Dendritic cell treated with granulocyte-macrophage colony-stimulating factor and Interleukin-4, amounts not matched to agents 40 ng/mL and 50 ng/mL, for 4 days (primary cell): ENCODE measurements around the gene LATS2.
"Not testable (repeated sequence)": the region's sequence is repeated elsewhere in the genome, so short reads cannot be mapped to it uniquely, and the experiment has no call there.

Experiments
- H3K27ac Mint-ChIP-seq: one replicate; pipeline ENCODE4 v1.8.0; 2022; ENCODE audit warnings: mild to moderate bottlenecking, mixed read lengths
- H3K27me3 Mint-ChIP-seq: one replicate; pipeline ENCODE4 v1.8.0; 2022; ENCODE audit warnings: mild to moderate bottlenecking, mixed read lengths
- H3K36me3 Mint-ChIP-seq: one replicate; pipeline ENCODE4 v1.8.0; 2022; ENCODE audit warnings: low read depth, mixed read lengths
- H3K4me1 Mint-ChIP-seq: one replicate; pipeline ENCODE4 v1.8.0; 2022; ENCODE audit warnings: low read depth, mixed read lengths
- H3K4me3 Mint-ChIP-seq: one replicate; pipeline ENCODE4 v1.8.0; 2022; ENCODE audit warnings: mild to moderate bottlenecking, moderate library complexity, mixed read lengths
- H3K9me3 Mint-ChIP-seq: one replicate; pipeline ENCODE4 v1.8.0; 2022; ENCODE audit warnings: mixed read lengths
- intact Hi-C: fragments of 100-400 bp; cut with micrococcal nuclease; formaldehyde crosslinking; loops from one replicate; pipeline ENCODE4 v1.15.0; 2022

LATS2 gene

GRCh38 chr13:20980899-20981298 is 80.5 kb downstream of the LATS2 start:
- Mint-ChIP-seq H3K36me3 (peaks cover 96% of the 10 kb centered on the region), H3K4me3 (no peak overlapping the region), H3K9me3 (no peaks in the 10 kb centered on the region), H3K4me1 (peaks cover 6% of the 10 kb centered on the region), H3K27ac (no peak overlapping the region), H3K27me3 (no peaks in the 10 kb centered on the region)
- intact Hi-C loops, result no loop called here

- Mint-ChIP-seq H3K9me3 (no peaks in the 10 kb centered on the region), H3K4me3 (no peak overlapping the region), H3K4me1 (peaks cover 6% of the 10 kb centered on the region), H3K27ac (no peak overlapping the region), H3K36me3 (peaks cover 97% of the 10 kb centered on the region), H3K27me3 (no peaks in the 10 kb centered on the region)
- intact Hi-C loops, result no loop called here
Measured at GRCh38 chr13:20980430-20980829, 81.0 kb downstream of the LATS2 start.

GRCh38 chr13:20977394-20977793 is 84.0 kb downstream of the LATS2 start:
- H3K9me3 Mint-ChIP-seq, result no peaks in the 10 kb centered on the region
- no peak overlapping the region for H3K4me3 Mint-ChIP-seq
- no peak overlapping the region for H3K27ac Mint-ChIP-seq
- peaks cover 96% of the 10 kb centered on the region for H3K36me3 Mint-ChIP-seq
- H3K27me3 Mint-ChIP-seq, result no peaks in the 10 kb centered on the region
- H3K4me1 Mint-ChIP-seq, result no peaks in the 10 kb centered on the region
- intact Hi-C loops, result no loop called here

GRCh38 chr13:20974981-20975585 is 86.3 kb downstream of the LATS2 start:
- intact Hi-C loops, result no loop called here
- no peaks in the 10 kb centered on the region for H3K4me1 Mint-ChIP-seq
- H3K27me3 Mint-ChIP-seq, result no peaks in the 10 kb centered on the region
- peaks cover 76% of the 10 kb centered on the region for H3K36me3 Mint-ChIP-seq
- no peak overlapping the region for H3K4me3 Mint-ChIP-seq
- no peak overlapping the region for H3K27ac Mint-ChIP-seq
- no peaks in the 10 kb centered on the region for H3K9me3 Mint-ChIP-seq

GRCh38 chr13:20973886-20974425 is 87.4 kb downstream of the LATS2 start:
- Mint-ChIP-seq H3K27me3 (no peaks in the 10 kb centered on the region), H3K4me3 (no peak overlapping the region), H3K36me3 (peaks cover 64% of the 10 kb centered on the region), H3K4me1 (no peaks in the 10 kb centered on the region), H3K27ac (no peak overlapping the region), H3K9me3 (no peaks in the 10 kb centered on the region)
- intact Hi-C loops, result no loop called here

GRCh38 chr13:20972731-20973130 is 88.7 kb downstream of the LATS2 start:
- peaks cover 55% of the 10 kb centered on the region for H3K36me3 Mint-ChIP-seq
- H3K9me3 Mint-ChIP-seq, result no peaks in the 10 kb centered on the region
- H3K4me1 Mint-ChIP-seq, result no peaks in the 10 kb centered on the region
- H3K4me3 Mint-ChIP-seq, result no peak overlapping the region
- no peak overlapping the region for H3K27ac Mint-ChIP-seq
- no peaks in the 10 kb centered on the region for H3K27me3 Mint-ChIP-seq
- intact Hi-C loops, result no loop called here

- Mint-ChIP-seq H3K27ac (no peak overlapping the region), H3K27me3 (no peaks in the 10 kb centered on the region), H3K4me1 (no peaks in the 10 kb centered on the region), H3K4me3 (no peak overlapping the region), H3K36me3 (peaks cover 19% of the 10 kb centered on the region), H3K9me3 (no peaks in the 10 kb centered on the region)
- intact Hi-C loops, result no loop called here
Measured at GRCh38 chr13:20969182-20969581, 92.2 kb downstream of the LATS2 start.

- no peaks in the 10 kb centered on the region for H3K9me3 Mint-ChIP-seq
- H3K4me3 Mint-ChIP-seq, result no peak overlapping the region
- no peaks in the 10 kb centered on the region for H3K27me3 Mint-ChIP-seq
- no peak overlapping the region for H3K27ac Mint-ChIP-seq
- H3K36me3 Mint-ChIP-seq, result peaks cover 15% of the 10 kb centered on the region
- intact Hi-C loops, result no loop called here
- H3K4me1 Mint-ChIP-seq, result no peaks in the 10 kb centered on the region
Measured at GRCh38 chr13:20968745-20969144, 92.6 kb downstream of the LATS2 start.

GRCh38 chr13:20967340-20967739 is 94.0 kb downstream of the LATS2 start:
- H3K4me1 Mint-ChIP-seq, result no peaks in the 10 kb centered on the region
- intact Hi-C loops, result no loop called here
- no peak overlapping the region for H3K4me3 Mint-ChIP-seq
- no peak overlapping the region for H3K27ac Mint-ChIP-seq
- H3K27me3 Mint-ChIP-seq, result no peaks in the 10 kb centered on the region
- H3K9me3 Mint-ChIP-seq, result no peaks in the 10 kb centered on the region
- H3K36me3 Mint-ChIP-seq, result peaks cover 2% of the 10 kb centered on the region

GRCh38 chr13:20964904-20965303 is 96.5 kb downstream of the LATS2 start:
- H3K27ac Mint-ChIP-seq, result no peak overlapping the region
- peaks cover 10% of the 10 kb centered on the region for H3K27me3 Mint-ChIP-seq
- H3K4me1 Mint-ChIP-seq, result peaks cover 7% of the 10 kb centered on the region
- intact Hi-C loops, result no loop called here
- no peaks in the 10 kb centered on the region for H3K36me3 Mint-ChIP-seq
- H3K4me3 Mint-ChIP-seq, result no peak overlapping the region
- no peaks in the 10 kb centered on the region for H3K9me3 Mint-ChIP-seq

GRCh38 chr13:20961663-20962062 is 99.7 kb downstream of the LATS2 start:
- H3K4me1 Mint-ChIP-seq, H3K27me3 Mint-ChIP-seq, H3K9me3 Mint-ChIP-seq, H3K4me3 Mint-ChIP-seq, intact Hi-C loops, H3K27ac Mint-ChIP-seq, H3K36me3 Mint-ChIP-seq: not testable (repeated sequence)

- no peaks in the 10 kb centered on the region for H3K36me3 Mint-ChIP-seq
- H3K9me3 Mint-ChIP-seq, result no peaks in the 10 kb centered on the region
- H3K27ac Mint-ChIP-seq, result no peak overlapping the region
- H3K27me3 Mint-ChIP-seq, result peaks cover 10% of the 10 kb centered on the region
- peaks cover 7% of the 10 kb centered on the region for H3K4me1 Mint-ChIP-seq
- intact Hi-C loops, result no loop called here
- H3K4me3 Mint-ChIP-seq, result no peak overlapping the region
Measured at GRCh38 chr13:20960663-20961309, 100.6 kb downstream of the LATS2 start.

- H3K27me3 Mint-ChIP-seq, intact Hi-C loops, H3K36me3 Mint-ChIP-seq, H3K9me3 Mint-ChIP-seq, H3K4me3 Mint-ChIP-seq, H3K27ac Mint-ChIP-seq, H3K4me1 Mint-ChIP-seq: not testable (repeated sequence)
Measured at GRCh38 chr13:20957049-20957620, 104.3 kb downstream of the LATS2 start.

- no peak overlapping the region for H3K4me3 Mint-ChIP-seq
- no peak overlapping the region for H3K27ac Mint-ChIP-seq
Measured at GRCh38 chr13:20955496-20955895, 105.9 kb downstream of the LATS2 start.

More at GRCh38 chr13:20955496-20955895, 105.9 kb downstream of the LATS2 start:
- intact Hi-C loops, result no loop called here
- Mint-ChIP-seq H3K4me1 (peaks cover 1% of the 10 kb centered on the region), H3K9me3 (no peaks in the 10 kb centered on the region), H3K36me3 (no peaks in the 10 kb centered on the region), H3K27me3 (peaks cover under 1% of the 10 kb centered on the region)
